Measurements from ENCODE around the gene TARS3. TPM values are rescaled to one million over a fixed set of nuclear protein-coding genes. Genes with fewer than 3 reads are reported as not detected.
"Not testable (repeated sequence)": the region's sequence is repeated elsewhere in the genome, so short reads cannot be mapped to it uniquely, and the experiment has no call there.

TARS3 gene
- total RNA-seq, 1 donor from 2014 or later = 6.9 TPM

DNA sequence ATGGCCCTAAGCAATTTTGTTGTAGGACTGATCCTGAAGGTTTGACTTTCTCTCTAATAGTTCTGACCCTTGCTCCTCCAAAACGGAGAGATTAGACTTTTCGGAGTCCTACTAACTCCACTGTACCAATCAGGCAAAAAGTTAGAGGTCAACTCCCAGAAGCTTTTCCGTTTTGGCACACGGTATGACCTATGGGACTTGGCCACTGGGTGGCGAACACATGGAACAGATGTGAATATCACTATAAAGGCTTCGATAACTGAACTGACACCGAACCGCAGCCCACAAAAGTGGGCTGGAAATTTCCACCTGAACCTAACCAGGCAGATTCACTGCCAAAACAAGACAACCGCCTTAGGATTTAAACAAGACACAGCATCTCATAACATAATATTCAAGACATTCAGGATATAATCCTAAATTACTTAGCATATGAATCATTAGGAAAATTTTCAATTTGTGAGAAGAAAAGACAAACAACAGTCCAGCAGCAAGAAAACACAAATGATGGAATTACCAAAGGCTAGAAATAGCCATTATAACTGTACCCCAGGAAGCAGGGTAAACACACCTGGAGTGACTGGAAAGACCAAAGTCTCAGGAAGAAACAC lies 59.9 kb downstream of the TARS3 start:
- no peak overlapping the region for H3K4me3 ChIP-seq
- TF ChIP-seq POLR2A (IDR thresholded peaks at IDR 0.05) (no peak), POLR2AphosphoS5 (IDR thresholded peaks at IDR 0.05; ENCODE audit: insufficient read depth in 1 of 2, low read depth in 1 of 2) (no peak)
- TF ChIP-seq, protein P1, sequence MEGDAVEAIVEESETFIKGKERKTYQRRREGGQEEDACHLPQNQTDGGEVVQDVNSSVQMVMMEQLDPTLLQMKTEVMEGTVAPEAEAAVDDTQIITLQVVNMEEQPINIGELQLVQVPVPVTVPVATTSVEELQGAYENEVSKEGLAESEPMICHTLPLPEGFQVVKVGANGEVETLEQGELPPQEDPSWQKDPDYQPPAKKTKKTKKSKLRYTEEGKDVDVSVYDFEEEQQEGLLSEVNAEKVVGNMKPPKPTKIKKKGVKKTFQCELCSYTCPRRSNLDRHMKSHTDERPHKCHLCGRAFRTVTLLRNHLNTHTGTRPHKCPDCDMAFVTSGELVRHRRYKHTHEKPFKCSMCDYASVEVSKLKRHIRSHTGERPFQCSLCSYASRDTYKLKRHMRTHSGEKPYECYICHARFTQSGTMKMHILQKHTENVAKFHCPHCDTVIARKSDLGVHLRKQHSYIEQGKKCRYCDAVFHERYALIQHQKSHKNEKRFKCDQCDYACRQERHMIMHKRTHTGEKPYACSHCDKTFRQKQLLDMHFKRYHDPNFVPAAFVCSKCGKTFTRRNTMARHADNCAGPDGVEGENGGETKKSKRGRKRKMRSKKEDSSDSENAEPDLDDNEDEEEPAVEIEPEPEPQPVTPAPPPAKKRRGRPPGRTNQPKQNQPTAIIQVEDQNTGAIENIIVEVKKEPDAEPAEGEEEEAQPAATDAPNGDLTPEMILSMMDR (IDR thresholded peaks at IDR 0.05) = no peak
- no peaks in the 10 kb centered on the region for H3K9me3 ChIP-seq
- no peak for DNase-seq (ENCODE audit: extremely low spot score in 2 of 2)
- intact Hi-C loops (cut with DNase I) = no loop called here
- no peak overlapping the region for H3K27ac ChIP-seq
- H3K36me3 ChIP-seq = peaks cover 0 to 5% of the 10 kb centered on the region in 2 donors
- no peaks in the 10 kb centered on the region for H3K27me3 ChIP-seq
- no peaks in the 10 kb centered on the region for H3K4me1 ChIP-seq

DNA sequence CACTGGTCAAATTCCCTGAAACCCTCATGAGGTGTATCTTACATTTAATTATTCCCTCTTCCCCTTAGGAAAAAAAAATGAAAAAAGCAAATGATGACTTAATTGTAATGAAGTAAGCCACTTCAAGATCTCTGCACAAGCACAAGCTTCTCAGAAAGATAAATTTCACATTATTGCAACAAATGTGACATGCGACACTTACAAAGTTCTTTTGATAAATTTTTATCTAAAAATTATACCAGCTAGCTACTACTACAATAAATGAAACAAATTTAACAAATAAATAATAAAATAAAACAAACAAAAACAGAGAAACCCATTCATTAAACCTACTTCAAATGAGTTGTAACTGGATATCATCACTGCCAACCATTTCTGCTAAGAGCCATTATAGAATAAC lies 62.1 kb downstream of the TARS3 start:
- intact Hi-C loops (cut with DNase I) = no loop called here
- TF ChIP-seq POLR2A (IDR thresholded peaks at IDR 0.05) (no peak), POLR2AphosphoS5 (IDR thresholded peaks at IDR 0.05; ENCODE audit: insufficient read depth in 1 of 2, low read depth in 1 of 2) (no peak)
- TF ChIP-seq, protein P1 (IDR thresholded peaks at IDR 0.05) = no peak
- no peaks in the 10 kb centered on the region for H3K9me3 ChIP-seq
- no peaks in the 10 kb centered on the region for H3K27me3 ChIP-seq
- H3K4me1 ChIP-seq = no peaks in the 10 kb centered on the region
- no peaks in the 10 kb centered on the region for H3K36me3 ChIP-seq
- DNase-seq (ENCODE audit: extremely low spot score in 2 of 2) = no peak
- no peak overlapping the region for H3K27ac ChIP-seq
- H3K4me3 ChIP-seq = no peak overlapping the region

DNA sequence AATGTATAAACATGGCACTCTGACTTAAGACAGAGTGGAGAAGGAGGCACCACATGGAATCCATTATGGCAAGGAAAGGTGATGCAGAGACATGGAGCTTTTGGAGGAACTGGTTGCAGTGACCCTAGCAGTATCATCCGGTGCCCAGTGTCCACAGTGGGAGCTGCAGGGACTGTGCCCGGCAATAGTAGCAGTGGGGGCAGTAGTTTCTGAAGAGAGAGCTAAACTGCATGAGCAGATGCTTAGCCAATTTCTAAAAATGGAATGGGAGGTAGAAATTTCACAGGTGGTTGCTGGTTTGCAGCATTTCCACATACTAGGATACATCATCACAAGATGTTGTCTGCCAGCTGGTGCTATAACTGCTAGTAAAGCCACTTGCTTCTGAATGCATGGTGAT lies 64.3 kb downstream of the TARS3 start:
- no peak for TF ChIP-seq POLR2A (IDR thresholded peaks at IDR 0.05)
- TF ChIP-seq, protein P1 (IDR thresholded peaks at IDR 0.05) = no peak
- TF ChIP-seq POLR2AphosphoS5 (IDR thresholded peaks at IDR 0.05; ENCODE audit: insufficient read depth in 1 of 2, low read depth in 1 of 2) = no peak
- H3K27ac ChIP-seq = no peak overlapping the region
- no peaks in the 10 kb centered on the region for H3K4me1 ChIP-seq
- no peak for DNase-seq (ENCODE audit: extremely low spot score in 2 of 2)
- H3K9me3 ChIP-seq = no peaks in the 10 kb centered on the region
- intact Hi-C loops (cut with DNase I) = no loop called here
- H3K36me3 ChIP-seq = no peaks in the 10 kb centered on the region
- H3K27me3 ChIP-seq = no peaks in the 10 kb centered on the region
- no peak overlapping the region for H3K4me3 ChIP-seq

DNA sequence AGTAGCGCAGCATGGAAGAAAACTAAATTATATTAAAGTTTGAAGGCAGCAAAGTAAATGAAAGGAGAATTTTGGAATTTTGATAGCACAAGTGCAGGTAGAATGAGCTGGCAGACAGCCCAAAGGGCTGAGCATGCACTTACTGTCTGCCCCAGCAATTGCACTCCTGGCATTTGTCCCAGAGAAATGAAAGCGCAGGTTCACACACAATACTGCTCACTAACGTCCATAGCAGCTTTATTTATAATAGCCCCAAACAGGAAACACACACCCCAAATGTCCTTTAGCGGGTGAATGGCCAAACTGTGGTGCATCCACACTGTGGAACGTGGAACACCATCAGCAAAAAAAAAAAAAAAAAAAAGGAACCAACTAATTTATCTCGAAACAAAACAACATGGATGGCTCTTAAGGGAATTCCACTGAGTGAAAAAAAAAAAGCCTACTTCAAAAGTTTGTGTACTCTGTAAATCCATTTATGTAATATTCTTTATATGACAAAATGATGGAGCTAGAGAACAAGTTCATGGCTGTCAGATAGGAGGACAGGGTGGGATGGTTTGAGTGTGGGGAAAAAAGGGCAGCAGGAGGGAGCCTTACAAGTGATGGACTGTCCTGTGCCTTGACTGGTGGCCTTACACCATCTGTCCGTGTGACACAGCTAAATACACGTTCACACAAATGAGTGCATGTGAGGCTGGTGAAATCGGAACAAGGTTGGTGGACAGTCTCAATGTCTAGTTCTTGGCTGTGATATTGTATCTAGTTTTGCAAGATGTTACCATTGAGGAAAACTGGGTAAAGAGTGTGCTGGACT lies 66.1 kb downstream of the TARS3 start:
- H3K4me1 ChIP-seq = peaks cover 4% of the 10 kb centered on the region
- no peak overlapping the region for H3K4me3 ChIP-seq
- H3K36me3 ChIP-seq = no peaks in the 10 kb centered on the region
- H3K27me3 ChIP-seq = no peaks in the 10 kb centered on the region
- H3K27ac ChIP-seq = no peak overlapping the region
- intact Hi-C loops (cut with DNase I) = no loop called here
- DNase-seq (ENCODE audit: extremely low spot score in 2 of 2) = no peak
- no peaks in the 10 kb centered on the region for H3K9me3 ChIP-seq
- TF ChIP-seq POLR2A (IDR thresholded peaks at IDR 0.05) (no peak), POLR2AphosphoS5 (IDR thresholded peaks at IDR 0.05; ENCODE audit: insufficient read depth in 1 of 2, low read depth in 1 of 2) (peak in 1 of 2 donors; percentile 14)
- TF ChIP-seq, protein P1 (IDR thresholded peaks at IDR 0.05) = no peak

DNA sequence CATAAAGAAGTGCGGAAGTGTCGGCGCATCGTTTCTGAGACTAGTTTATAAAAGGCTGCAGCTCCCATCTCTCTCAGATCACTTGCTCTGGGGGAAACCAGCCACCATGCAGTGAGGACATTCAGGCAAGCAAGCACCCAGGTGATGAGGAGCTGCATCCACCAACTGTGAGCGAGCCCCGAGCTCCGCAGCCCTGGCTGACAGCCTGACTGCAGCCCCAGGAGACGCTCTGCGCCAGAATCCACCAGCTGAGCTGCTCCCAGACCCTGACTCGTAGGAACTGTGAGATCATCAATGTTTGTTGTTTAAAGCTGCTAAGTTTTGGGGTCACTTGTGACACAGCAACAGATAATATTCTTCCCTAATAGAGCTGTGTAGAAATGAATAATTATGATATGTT lies 67.1 kb downstream of the TARS3 start:
- no peak overlapping the region for H3K4me3 ChIP-seq
- DNase-seq (ENCODE audit: extremely low spot score in 2 of 2) = no peak
- no peaks in the 10 kb centered on the region for H3K36me3 ChIP-seq
- H3K9me3 ChIP-seq = no peaks in the 10 kb centered on the region
- no peak overlapping the region for H3K27ac ChIP-seq
- intact Hi-C loops (cut with DNase I) = no loop called here
- H3K4me1 ChIP-seq = peaks cover 9% of the 10 kb centered on the region
- TF ChIP-seq, protein P1 (IDR thresholded peaks at IDR 0.05) = no peak
- TF ChIP-seq POLR2AphosphoS5 (IDR thresholded peaks at IDR 0.05; ENCODE audit: insufficient read depth in 1 of 2, low read depth in 1 of 2) (no peak), POLR2A (IDR thresholded peaks at IDR 0.05) (no peak)
- no peaks in the 10 kb centered on the region for H3K27me3 ChIP-seq

DNA sequence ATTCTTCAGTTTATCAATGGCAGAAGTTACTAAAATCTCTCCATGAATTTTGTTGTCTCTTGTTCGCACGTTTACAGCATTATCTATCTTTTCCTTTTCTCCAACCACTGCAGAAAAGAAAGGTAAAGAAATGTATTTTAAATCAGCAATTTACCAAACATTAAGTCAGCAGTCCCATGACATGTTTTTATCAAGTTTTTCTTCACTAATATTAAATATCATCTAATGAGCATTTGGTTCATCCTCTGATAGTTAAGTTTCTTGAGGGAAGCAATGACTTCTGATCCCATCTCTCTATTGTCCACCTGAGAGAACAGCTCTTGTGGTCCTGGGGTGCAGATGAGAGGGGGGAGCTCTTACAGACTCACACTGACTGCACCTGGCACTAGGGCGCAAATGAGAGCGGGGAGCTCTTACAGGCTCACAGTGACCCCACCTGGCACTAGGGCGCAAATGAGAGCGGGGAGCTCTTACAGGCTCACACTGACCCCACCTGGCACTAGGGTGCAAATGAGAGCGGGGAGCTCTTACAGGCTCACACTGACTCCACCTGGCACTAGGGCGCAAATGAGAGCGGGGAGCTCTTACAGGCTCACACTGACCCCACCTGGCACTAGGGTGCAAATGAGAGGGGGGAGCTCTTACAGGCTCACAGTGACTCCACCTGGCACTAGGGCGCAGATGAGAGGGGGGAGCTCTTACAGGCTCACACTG lies 69.5 kb downstream of the TARS3 start:
- intact Hi-C loops (cut with DNase I) = loop anchor here (5.0 kb wide), 1 partner anchor 357 kb away; the partner anchor contains the start of gene SNRPA1
- H3K4me3 ChIP-seq; H3K36me3 ChIP-seq; H3K27me3 ChIP-seq; H3K9me3 ChIP-seq; DNase-seq (ENCODE audit: extremely low spot score in 2 of 2); H3K27ac ChIP-seq: not testable (repeated sequence)
- H3K4me1 ChIP-seq = peaks cover 24% of the 10 kb centered on the region

All from vagina (tissue), 2 donors.